GM18520 (cell line): ENCODE measurements around the gene OR5K3.
A peak's percentile ranks its signal among the peaks of the same experiment; 100 is the strongest.
"Not testable (repeated sequence)": the region's sequence is repeated elsewhere in the genome, so short reads cannot be mapped to it uniquely, and the experiment has no call there.

Source experiments
- ATAC-seq: cut with Tn5 transposase; IDR thresholded peaks from one replicate; pipeline ENCODE4 v1.9.1; 2021; ENCODE audit not compliant: unreplicated experiment

The OR5K3 gene, protein sequence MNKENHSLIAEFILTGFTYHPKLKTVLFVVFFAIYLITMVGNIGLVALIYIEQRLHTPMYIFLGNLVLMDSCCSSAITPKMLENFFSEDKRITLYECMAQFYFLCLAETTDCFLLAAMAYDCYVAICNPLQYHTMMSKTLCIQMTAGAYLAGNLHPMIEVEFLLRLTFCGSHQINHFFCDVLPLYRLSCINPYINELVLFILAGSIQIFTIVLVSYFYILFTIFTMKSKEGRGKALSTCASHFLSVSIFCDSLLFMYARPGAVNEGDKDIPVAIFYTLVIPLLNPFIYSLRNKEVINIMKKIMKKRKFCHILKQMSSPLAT

GRCh38 chr3:98390366-98390765, at the start of gene OR5K3:
TSS of gene OR5K3 (plus strand) at chr3:98390666. CDS start at chr3:98390666, 0 bp downstream.
- no peak for ATAC-seq

GRCh38 chr3:98341758-98342157, 48.7 kb upstream of the OR5K3 start:
- no peak for ATAC-seq

DNA sequence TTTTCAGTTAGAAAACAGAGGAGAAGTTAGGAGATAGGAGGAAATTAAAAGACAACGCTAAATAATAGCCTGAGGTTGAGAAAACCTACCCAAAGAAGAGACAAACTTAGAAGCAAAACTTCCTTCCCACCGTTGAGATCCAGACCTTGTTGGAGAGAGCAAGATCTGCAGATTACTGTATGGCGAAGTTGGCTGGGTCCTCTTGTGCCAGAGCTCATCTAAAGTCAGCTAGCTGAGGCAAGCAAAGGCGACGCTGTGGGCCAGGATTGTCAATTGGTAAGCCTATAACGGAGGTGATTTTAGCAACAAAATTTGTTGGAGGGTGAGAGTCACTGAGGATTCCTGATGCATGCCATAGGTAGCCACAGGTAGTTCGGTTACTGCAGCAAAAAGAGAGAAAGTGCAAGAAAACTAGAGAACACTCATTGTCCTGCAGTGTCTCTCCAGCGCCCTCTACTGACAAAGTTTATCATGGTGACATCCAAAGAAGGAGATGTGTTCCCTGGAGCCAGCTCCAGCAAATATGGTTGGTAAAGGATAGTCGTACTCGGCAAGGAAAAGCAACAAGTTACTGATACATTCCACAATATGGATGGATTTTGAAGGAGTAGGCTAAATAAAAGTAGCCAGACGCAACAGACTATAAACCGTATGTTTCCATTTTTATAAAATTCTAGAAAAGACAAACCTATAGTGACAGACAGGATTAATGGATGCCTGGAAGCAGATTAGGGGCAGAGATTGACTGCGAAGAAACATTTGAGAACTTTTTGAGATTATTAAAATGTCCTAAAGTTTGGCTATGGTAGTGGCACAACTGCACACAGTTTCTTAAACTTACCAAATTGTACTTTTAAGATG, 46.6 kb upstream of the OR5K3 start:
- ATAC-seq: no peak

GRCh38 chr3:98350082-98350481, 40.4 kb upstream of the OR5K3 start:
- ATAC-seq: no peak

DNA sequence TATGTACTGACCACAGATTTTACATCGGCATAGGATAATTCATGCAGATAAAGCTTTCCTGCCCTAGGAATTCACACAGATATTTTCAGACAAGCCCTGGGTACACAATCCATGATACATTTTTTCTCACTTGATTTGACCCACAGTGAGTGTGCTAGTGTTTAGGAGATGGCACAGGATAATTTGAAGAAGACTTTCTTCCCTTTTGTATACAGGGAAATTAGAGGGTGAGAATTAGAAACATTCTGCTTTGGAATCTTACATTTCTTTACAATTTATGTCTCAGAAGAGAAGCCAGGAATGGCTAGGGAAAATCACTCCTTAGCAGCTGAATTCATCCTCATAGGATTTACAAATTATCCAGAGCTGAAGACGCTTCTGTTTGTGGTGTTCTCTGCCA, 36.9 kb upstream of the OR5K3 start, which contains the start of gene OR5K4:
OR5K4 (plus strand) TSS at position 301 of the 400 bp plus-strand sequence; CDS start at position 301, 0 bp downstream.
- no peak for ATAC-seq

GRCh38 chr3:98359250-98359649, 31.2 kb upstream of the OR5K3 start:
- no peak for ATAC-seq

DNA sequence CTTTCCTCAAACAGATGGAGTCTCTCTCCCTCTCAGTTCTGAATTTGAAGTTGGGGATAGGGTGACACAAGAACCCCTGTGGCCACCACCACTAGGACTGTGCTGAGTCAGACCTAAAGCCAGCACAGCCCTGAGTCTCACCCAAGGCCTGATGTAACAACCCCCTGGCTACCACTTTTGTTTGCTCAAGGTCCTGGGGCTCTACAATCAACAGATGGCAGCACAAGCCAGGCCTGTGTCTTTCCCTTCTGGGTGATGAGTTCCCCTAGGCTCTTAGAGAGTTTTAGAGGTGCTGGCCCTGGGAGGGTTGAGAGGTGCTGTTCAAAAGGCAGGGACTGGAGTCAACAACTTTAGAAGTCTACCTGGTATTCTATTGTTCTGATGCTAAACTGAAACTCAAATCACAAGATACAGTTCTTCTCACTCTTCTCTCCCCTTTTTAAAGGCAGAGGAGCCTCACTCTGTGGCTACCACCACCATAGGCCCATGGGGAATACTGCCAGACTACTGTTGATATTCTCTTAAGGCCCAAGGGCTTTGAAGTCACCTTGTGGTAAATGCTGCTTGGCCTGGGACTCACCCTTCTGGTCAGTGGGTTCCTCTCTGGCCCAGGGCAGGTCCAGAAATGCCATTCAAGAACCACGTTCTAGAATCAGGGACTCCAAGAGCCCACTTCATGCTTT, 30.3 kb upstream of the OR5K3 start:
- ATAC-seq: peak; percentile 46

DNA sequence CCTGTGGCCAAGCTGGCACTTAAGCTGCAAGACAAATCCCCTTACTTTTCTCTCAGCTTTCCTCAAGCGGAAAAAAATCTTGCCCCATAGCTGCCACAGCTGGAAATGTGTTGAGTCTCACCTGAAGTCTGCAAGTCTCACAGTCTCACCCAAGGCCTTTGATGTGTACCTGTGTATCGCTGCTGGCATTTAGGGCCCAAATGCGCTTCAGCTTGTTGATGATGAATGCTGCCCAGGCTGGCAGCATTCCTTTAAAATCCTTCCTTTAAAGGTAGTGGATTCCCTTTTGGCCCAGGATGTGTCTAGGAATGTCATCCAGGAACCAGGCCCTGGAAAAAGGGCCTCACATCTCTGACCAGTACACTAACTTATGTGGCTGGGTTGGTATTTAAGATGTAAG, 29.8 kb upstream of the OR5K3 start:
- ATAC-seq: no peak

GRCh38 chr3:98361289-98361688, 29.2 kb upstream of the OR5K3 start:
- peak; percentile 71 for ATAC-seq

- no peak for ATAC-seq
These were observed 22.8 kb upstream of the OR5K3 start for GRCh38 chr3:98367464-98368246.

GRCh38 chr3:98371186-98371585, 19.3 kb upstream of the OR5K3 start:
- no peak for ATAC-seq

DNA sequence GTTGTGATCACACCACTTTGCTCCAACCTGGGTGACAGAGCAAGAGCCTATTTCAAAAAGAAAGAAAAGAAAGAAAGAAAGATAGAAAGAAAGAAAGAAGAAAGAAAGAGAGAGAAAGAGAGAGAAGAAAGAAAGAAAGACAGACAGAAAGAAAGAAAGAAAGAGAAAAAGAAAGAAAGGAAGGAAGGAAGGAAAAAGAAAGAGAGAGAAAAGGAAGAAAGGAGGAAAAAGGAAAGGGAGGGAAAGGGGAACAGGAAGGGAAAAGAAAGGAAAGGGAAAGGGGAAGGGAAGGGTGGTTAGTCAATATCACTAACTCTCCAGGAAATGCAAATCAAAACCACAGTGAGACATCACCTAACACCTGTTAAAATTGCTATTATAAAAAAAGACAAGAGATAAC, 18.6 kb upstream of the OR5K3 start:
- ATAC-seq: no peak

GRCh38 chr3:98372445-98372844, 18.0 kb upstream of the OR5K3 start:
- no peak for ATAC-seq

DNA sequence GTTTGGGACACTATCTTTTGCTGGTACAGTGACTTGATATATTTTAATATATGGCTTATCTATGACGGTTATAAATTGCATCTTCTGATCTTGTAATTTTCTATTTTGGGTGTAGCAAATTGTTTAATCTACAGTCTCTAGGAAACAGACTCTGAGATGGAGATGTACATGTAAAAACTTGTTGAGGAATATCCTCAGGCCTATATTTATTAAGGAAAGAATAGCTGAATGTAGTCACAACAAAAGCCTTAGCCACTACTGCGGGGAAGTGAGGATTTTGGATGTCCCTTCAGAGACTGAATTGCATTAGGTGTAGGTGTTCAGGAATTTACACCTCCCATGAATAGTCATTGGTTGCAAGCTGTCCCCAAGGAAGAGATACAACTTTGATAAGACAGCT, 13.8 kb upstream of the OR5K3 start:
- no peak for ATAC-seq

GRCh38 chr3:98388147-98388546, 2.3 kb upstream of the OR5K3 start:
- ATAC-seq: no peak

DNA sequence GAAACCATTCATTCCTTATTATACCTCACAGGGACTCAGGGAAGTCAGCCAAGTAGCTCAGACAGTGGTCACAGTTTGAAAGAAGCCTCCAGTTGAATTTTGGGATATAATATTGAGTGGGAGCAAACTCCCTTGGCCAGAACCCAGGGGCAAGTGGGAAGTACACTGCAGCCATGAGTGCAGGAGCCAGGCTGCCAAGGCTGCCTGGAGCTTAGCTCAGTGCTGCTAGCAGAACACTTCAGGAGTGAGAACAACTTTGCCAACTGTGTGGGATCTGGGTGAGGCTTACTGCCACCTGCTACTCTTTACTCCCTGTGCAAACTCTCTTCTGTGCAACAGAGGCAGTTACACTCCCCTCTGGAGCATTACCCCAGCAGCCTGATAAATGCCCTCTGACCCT, 4.6 kb downstream of the OR5K3 start:
- ATAC-seq: no peak

GRCh38 chr3:98396482-98396881, 6.0 kb downstream of the OR5K3 start:
- not testable (repeated sequence) for ATAC-seq

GRCh38 chr3:98398513-98398912, 8.0 kb downstream of the OR5K3 start:
- no peak for ATAC-seq

- ATAC-seq: no peak
These were observed 12.0 kb downstream of the OR5K3 start for GRCh38 chr3:98402507-98402906.

DNA sequence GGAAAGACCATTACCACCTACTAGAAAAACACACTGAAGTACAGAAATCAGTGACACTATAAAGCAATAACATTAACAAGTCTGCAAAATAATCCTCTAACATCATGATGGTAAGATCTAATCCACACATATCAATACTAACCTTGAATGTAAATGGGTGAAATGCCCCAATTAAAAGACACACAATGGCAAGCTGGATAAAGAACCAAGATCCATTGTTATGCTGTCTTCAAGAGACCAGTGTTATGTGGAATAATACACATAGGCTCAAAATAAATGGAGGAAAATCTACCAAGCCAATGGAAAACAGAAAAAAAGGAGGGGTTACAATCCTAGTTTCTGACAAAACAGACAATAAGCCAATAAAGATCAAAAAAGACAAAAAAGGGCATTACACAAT, 13.5 kb downstream of the OR5K3 start:
- no peak for ATAC-seq

- ATAC-seq: no peak
These were observed 15.6 kb downstream of the OR5K3 start for GRCh38 chr3:98406034-98406433.
